Testis (tissue), 3 donors: ENCODE measurements around the gene EXOC2. TPM values are rescaled to one million over a fixed set of nuclear protein-coding genes. Genes with fewer than 3 reads are reported as not detected.

Source experiments
- DNase-seq: peaks from one replicate; pipeline ENCODE4 v3.0.0-alpha.2; 2019
- H3K27ac ChIP-seq, 2 donors: fragments of 200-600 bp; sonication (generic); one replicate each; pipeline ENCODE4 v1.5.1; 2019
- H3K27me3 ChIP-seq: fragments of 200-600 bp; sonication (generic); one replicate; pipeline ENCODE4 v1.5.1; 2019
- H3K36me3 ChIP-seq: fragments of 200-600 bp; sonication (generic); one replicate; pipeline ENCODE4 v1.5.1; 2017; ENCODE audit warnings: low read depth; ENCODE audit errors: missing control alignments
- H3K4me1 ChIP-seq: fragments of 200-600 bp; sonication (generic); one replicate; pipeline ENCODE4 v1.5.1; 2019
- H3K4me3 ChIP-seq, 2 donors: fragments of 200-600 bp; sonication (generic); one replicate each; pipeline ENCODE4 v1.5.1; 2017 to 2019
- H3K9me3 ChIP-seq: fragments of 200-600 bp; sonication (generic); one replicate; pipeline ENCODE4 v1.5.1; 2017
- CTCF ChIP-seq, 3 experiments: fragments of 450-650 bp in 2 of 3; fragments of 200-600 bp in 1 of 3; sonication (generic) in 1 of 3; IDR thresholded peaks; one replicate each; pipeline ENCODE4 v1.5.1; 2016 to 2019; ENCODE audit warnings: antibody characterized with exemption in 3 of 3, mild to moderate bottlenecking in 2 of 3, moderate library complexity in 1 of 3
- POLR2A ChIP-seq: fragments of 450-650 bp; IDR thresholded peaks from one replicate; pipeline ENCODE4 v1.6.1; 2017; ENCODE audit warnings: antibody characterized with exemption, mild to moderate bottlenecking, moderate library complexity
- WGBS, 2 donors: methylation state at CpG; one replicate each; pipeline ENCODE4 v1.1.5; 2018; 5-methylcytosine and 5-hydroxymethylcytosine counted together
- intact Hi-C: fragments of 100-400 bp; cut with DNase I; formaldehyde crosslinking; loops from one replicate; pipeline ENCODE4 v1.15.1; 2023; ENCODE audit warnings: low total_unique reads
- polyA plus RNA-seq: library from polyadenylated mRNA; stranded (reverse); fragments of 350-450 nt; fragmentation: Illumina TruSeq; extraction: RNeasy Lipid Tissue Mini Kit (QIAGEN cat#74804); gene quantifications from one replicate; pipeline ENCODE4 v1.2.3, GENCODE V29; 2014; ENCODE audit warnings: low read depth, low replicate concordance; ENCODE audit not compliant: insufficient read depth
- total RNA-seq, 2 donors: library from RNA; depleted of rRNA; stranded (reverse); fragments of >200 nt; gene quantifications; one replicate each; pipeline ENCODE4 v1.2.3, GENCODE V29; 2016

The EXOC2 gene
- total and polyA plus RNA-seq, 3 donors from 2014 or later = 32.8 to 51.0 (median 44.3) TPM

GRCh38 chr6:505374-505773 is 187.6 kb downstream of the EXOC2 start:
- H3K36me3 ChIP-seq = no peaks in the 10 kb centered on the region
- no peak overlapping the region for H3K27ac ChIP-seq
- H3K27me3 ChIP-seq = no peaks in the 10 kb centered on the region
- intact Hi-C loops = no loop called here
- H3K9me3 ChIP-seq = no peaks in the 10 kb centered on the region
- WGBS, 2 donors = 90 to 92% methylated on average over 10 of the region's 10 CpGs
- H3K4me3 ChIP-seq = no peak overlapping the region
- no peak for TF ChIP-seq CTCF (IDR thresholded peaks at IDR 0.05)
- TF ChIP-seq POLR2A = no peak
- no peaks in the 10 kb centered on the region for H3K4me1 ChIP-seq
- DNase-seq = no peak

GRCh38 chr6:504446-504980 is 188.4 kb downstream of the EXOC2 start:
- H3K36me3 ChIP-seq = no peaks in the 10 kb centered on the region
- DNase-seq = no peak
- intact Hi-C loops = no loop called here
- 88% methylated on average over 8 of the region's 8 CpGs for WGBS, 2 donors
- H3K27me3 ChIP-seq = no peaks in the 10 kb centered on the region
- no peak for TF ChIP-seq CTCF (IDR thresholded peaks at IDR 0.05)
- TF ChIP-seq POLR2A = no peak
- no peaks in the 10 kb centered on the region for H3K9me3 ChIP-seq
- no peak overlapping the region for H3K27ac ChIP-seq
- H3K4me1 ChIP-seq = no peaks in the 10 kb centered on the region
- H3K4me3 ChIP-seq = no peak overlapping the region

- no peaks in the 10 kb centered on the region for H3K27me3 ChIP-seq
- H3K36me3 ChIP-seq = no peaks in the 10 kb centered on the region
- no peak for DNase-seq
- no peaks in the 10 kb centered on the region for H3K9me3 ChIP-seq
- no peak for TF ChIP-seq CTCF (IDR thresholded peaks at IDR 0.05)
- no peak for TF ChIP-seq POLR2A
- H3K27ac ChIP-seq = no peak overlapping the region
- WGBS, 2 donors = 88 to 91% methylated on average over 32 of the region's 32 CpGs
- no peak overlapping the region for H3K4me3 ChIP-seq
- intact Hi-C loops = no loop called here
- H3K4me1 ChIP-seq = no peaks in the 10 kb centered on the region
Measured at GRCh38 chr6:503610-504362, 189.2 kb downstream of the EXOC2 start.

- no peak for DNase-seq
- intact Hi-C loops = no loop called here
- Histone ChIP-seq H3K36me3 (no peaks in the 10 kb centered on the region), H3K9me3 (no peaks in the 10 kb centered on the region), H3K27me3 (no peaks in the 10 kb centered on the region), H3K27ac (no peak overlapping the region), H3K4me1 (no peaks in the 10 kb centered on the region), H3K4me3 (no peak overlapping the region)
- WGBS, 2 donors = 94 to 96% methylated on average over 7 of the region's 7 CpGs
- no peak for TF ChIP-seq POLR2A
- TF ChIP-seq CTCF (IDR thresholded peaks at IDR 0.05) = no peak
Measured at GRCh38 chr6:502761-503160, 190.2 kb downstream of the EXOC2 start.
